Right lung (tissue), 5 donors: ENCODE data around the gene MSI2. TPM values are rescaled to one million over a fixed set of nuclear protein-coding genes. Genes with fewer than 3 reads are reported as not detected.

ENCODE experiments used
- DNase-seq, 2 donors: peaks; one replicate each; pipeline ENCODE4 v3.0.0-alpha.2; 2013
- polyA plus RNA-seq, 5 donors: library from polyadenylated mRNA; unstranded; fragments of 120-200 nt; gene quantifications; one replicate each; pipeline versions ENCODE4 v1.2.1 to v1.2.3, GENCODE V29; 2013; ENCODE audit warnings: inconsistent platforms in 1 of 5, low replicate concordance in 1 of 5; ENCODE audit not compliant: insufficient read length in 5 of 5, insufficient read depth in 1 of 5

The MSI2 gene
- polyA plus RNA-seq, 5 donors = 35.4 to 48.9 (median 47.6) TPM

- DNase-seq = no peak
Measured at GRCh38 chr17:57630736-57631135, 374.4 kb downstream of the MSI2 start.

- DNase-seq = no peak
Measured at GRCh38 chr17:57631871-57632270, 375.5 kb downstream of the MSI2 start.

- no peak for DNase-seq
Measured at GRCh38 chr17:57632294-57632693, 376.0 kb downstream of the MSI2 start.

- DNase-seq = no peak
Measured at GRCh38 chr17:57633236-57633635, 376.9 kb downstream of the MSI2 start.

- DNase-seq = no peak
Measured at GRCh38 chr17:57634713-57635465, 378.6 kb downstream of the MSI2 start.

GRCh38 chr17:57636274-57636673, 380.0 kb downstream of the MSI2 start:
- no peak for DNase-seq

- DNase-seq = no peak
Measured at GRCh38 chr17:57636985-57637665, 380.8 kb downstream of the MSI2 start.

GRCh38 chr17:57637666-57638010, 381.3 kb downstream of the MSI2 start:
- no peak for DNase-seq

GRCh38 chr17:57638284-57638683, 382.0 kb downstream of the MSI2 start:
- no peak for DNase-seq

GRCh38 chr17:57639381-57639780, 383.1 kb downstream of the MSI2 start:
- DNase-seq = no peak

GRCh38 chr17:57640079-57640478, 383.8 kb downstream of the MSI2 start:
- DNase-seq = no peak

- no peak for DNase-seq
Measured at GRCh38 chr17:57641761-57642160, 385.4 kb downstream of the MSI2 start.

- DNase-seq = no peak
Measured at GRCh38 chr17:57643062-57643461, 386.7 kb downstream of the MSI2 start.

- DNase-seq = no peak
Measured at GRCh38 chr17:57644326-57644725, 388.0 kb downstream of the MSI2 start.

- no peak for DNase-seq
Measured at GRCh38 chr17:57645950-57646665, 389.8 kb downstream of the MSI2 start.

GRCh38 chr17:57648720-57649119, 392.4 kb downstream of the MSI2 start:
- DNase-seq = no peak

- DNase-seq = no peak
Measured at GRCh38 chr17:57649191-57649590, 392.9 kb downstream of the MSI2 start.

GRCh38 chr17:57649731-57650484, 393.6 kb downstream of the MSI2 start:
- no peak for DNase-seq

- no peak for DNase-seq
Measured at GRCh38 chr17:57650548-57650947, 394.2 kb downstream of the MSI2 start.

GRCh38 chr17:57651451-57651850, 395.1 kb downstream of the MSI2 start:
- no peak for DNase-seq

GRCh38 chr17:57651996-57652395, 395.7 kb downstream of the MSI2 start:
- DNase-seq = no peak

GRCh38 chr17:57652811-57653210, 396.5 kb downstream of the MSI2 start:
- DNase-seq = no peak
